HepG2 (cell line): Measurements from ENCODE around the gene COA3. TPM values are rescaled to one million over a fixed set of nuclear protein-coding genes. Genes with fewer than 3 reads are reported as not detected.

ENCODE experiments used
- AGO1 ChIP-seq: fragments of 200-400 bp; formaldehyde crosslinking; IDR thresholded peaks from 2 replicates; pipeline ENCODE4 v1.6.1; 2017; ENCODE audit warnings: mild to moderate bottlenecking, low read depth, low read length, moderate library complexity; ENCODE audit not compliant: poor library complexity, severe bottlenecking
- AGO2 ChIP-seq: fragments of 200-400 bp; formaldehyde crosslinking; optimal IDR thresholded peaks from 2 replicates; pipeline ENCODE3; 2017; ENCODE audit warnings: mild to moderate bottlenecking, low read depth, low read length, moderate library complexity
- BHLHE40 ChIP-seq: IDR thresholded peaks from 2 replicates; pipeline ENCODE4 v1.6.1; 2011; ENCODE audit warnings: low read length, improper control_type of control experiment
- BRD4 ChIP-seq: sonication (generic); formaldehyde crosslinking; IDR thresholded peaks from 2 replicates; pipeline ENCODE4 v1.4.0; 2020; ENCODE audit warnings: missing genetic modification reagents
- CREBL2 ChIP-seq: sonication (generic); formaldehyde crosslinking; IDR thresholded peaks from 2 replicates; pipeline ENCODE4 v1.8.1; 2023; ENCODE audit warnings: missing genetic modification reagents, mild to moderate bottlenecking, borderline replicate concordance
- FOXK2 ChIP-seq: fragments of 450-650 bp; IDR thresholded peaks from 2 replicates; pipeline ENCODE4 v1.6.1; 2016
- HNRNPL ChIP-seq: fragments of 200-400 bp; formaldehyde crosslinking; IDR thresholded peaks from 2 replicates; pipeline ENCODE4 v1.6.1; 2017; ENCODE audit warnings: mild to moderate bottlenecking, low read depth, low read length
- KLF13 ChIP-seq: sonication (generic); formaldehyde crosslinking; IDR thresholded peaks from 2 replicates; pipeline ENCODE4 v1.4.0; 2020; ENCODE audit warnings: mild to moderate bottlenecking, missing genetic modification reagents
- NFKB2 ChIP-seq: sonication (generic); formaldehyde crosslinking; IDR thresholded peaks from 2 replicates; pipeline ENCODE4 v1.4.0; 2020; ENCODE audit warnings: missing genetic modification reagents, borderline replicate concordance
- RBM39 ChIP-seq: fragments of 200-400 bp; formaldehyde crosslinking; IDR thresholded peaks from one replicate; pipeline ENCODE4 v1.6.1; 2018; ENCODE audit warnings: antibody characterized with exemption, mild to moderate bottlenecking, low read depth, low read length; ENCODE audit not compliant: poor library complexity, severe bottlenecking
- TARDBP ChIP-seq: sonication (generic); formaldehyde crosslinking; IDR thresholded peaks from 2 replicates; pipeline ENCODE4 v1.8.0; 2022; ENCODE audit warnings: mild to moderate bottlenecking, missing genetic modification reagents
- ZNF3 ChIP-seq: IDR thresholded peaks from 2 replicates; pipeline ENCODE4 v1.7.0; 2017; ENCODE audit warnings: inconsistent platforms
- ZNF318 ChIP-seq: sonication (generic); formaldehyde crosslinking; IDR thresholded peaks from 2 replicates; pipeline ENCODE4 v1.4.0; 2020; ENCODE audit warnings: mild to moderate bottlenecking, missing genetic modification reagents
- ZNF564 ChIP-seq: sonication (generic); formaldehyde crosslinking; IDR thresholded peaks from 2 replicates; pipeline ENCODE4 v1.8.1; 2023; ENCODE audit warnings: mild to moderate bottlenecking, missing genetic modification reagents
- ZNF710 ChIP-seq: sonication (generic); formaldehyde crosslinking; IDR thresholded peaks from 2 replicates; pipeline ENCODE4 v1.5.0; 2020; ENCODE audit warnings: mild to moderate bottlenecking, missing genetic modification reagents, borderline replicate concordance
- polyA plus RNA-seq, 8 experiments: library from polyadenylated mRNA; depleted of rRNA in 3 of 8; stranded (reverse) in 7 of 8; unstranded in 1 of 8; fragments of >200 nt; fragmentation: Illumina TruSeq in 4 of 8; extraction: Trizol in 4 of 8; gene quantifications; 2 replicates each; pipeline versions ENCODE4 v1.2.1 to v1.2.3, GENCODE V29; 2011 to 2016; ENCODE audit warnings: low read depth in 4 of 8, missing spikeins in 1 of 8, mixed read lengths in 1 of 8; ENCODE audit not compliant: insufficient read depth in 1 of 8
- total RNA-seq, 5 experiments: library from RNA; depleted of rRNA; stranded (reverse); fragments of >200 nt; fragmentation: Illumina TruSeq; extraction: Trizol; gene quantifications; 2 replicates each; pipeline ENCODE4 v1.2.3, GENCODE V29; 2016; ENCODE audit warnings: low read depth in 1 of 5

COA3 gene
- total and polyA plus RNA-seq, 2 of the 13 experiments (the other 11 are each of a cell fraction or from before 2014, with no cell fraction given) = 133 to 202 TPM

GRCh38 chr17:42780851-42781638, 17.5 kb downstream of the COA3 start (continued):
- TF ChIP-seq ZNF318 (CRISPR knock-in tag) (no peak), NFKB2 (CRISPR knock-in tag) (no peak), FOXK2 (no peak), HNRNPL (no peak), BHLHE40 (no peak), AGO2 (peak; percentile 89), RBM39 (no peak), CREBL2 (no peak), BRD4 (CRISPR knock-in tag) (no peak), ZNF564 (CRISPR knock-in tag) (0 out of 2 replicates have a peak, but pooled peaks have one; percentile 25), ZNF3 (no peak), TARDBP (0 out of 2 replicates have a peak, but pooled peaks have one; percentile 19), KLF13 (CRISPR knock-in tag) (peak; percentile 34; the same call in 1 of the 2 replicates), ZNF710 (0 out of 2 replicates have a peak, but pooled peaks have one; percentile 16), AGO1 (peak; percentile 95)
